ENCODE measurements around the gene ELL2. TPM values are rescaled to one million over a fixed set of nuclear protein-coding genes. Genes with fewer than 3 reads are reported as not detected.

ELL2 gene
- total and polyA plus RNA-seq, 2 donors from 2014 or later: 10.1 to 37.2 TPM

DNA sequence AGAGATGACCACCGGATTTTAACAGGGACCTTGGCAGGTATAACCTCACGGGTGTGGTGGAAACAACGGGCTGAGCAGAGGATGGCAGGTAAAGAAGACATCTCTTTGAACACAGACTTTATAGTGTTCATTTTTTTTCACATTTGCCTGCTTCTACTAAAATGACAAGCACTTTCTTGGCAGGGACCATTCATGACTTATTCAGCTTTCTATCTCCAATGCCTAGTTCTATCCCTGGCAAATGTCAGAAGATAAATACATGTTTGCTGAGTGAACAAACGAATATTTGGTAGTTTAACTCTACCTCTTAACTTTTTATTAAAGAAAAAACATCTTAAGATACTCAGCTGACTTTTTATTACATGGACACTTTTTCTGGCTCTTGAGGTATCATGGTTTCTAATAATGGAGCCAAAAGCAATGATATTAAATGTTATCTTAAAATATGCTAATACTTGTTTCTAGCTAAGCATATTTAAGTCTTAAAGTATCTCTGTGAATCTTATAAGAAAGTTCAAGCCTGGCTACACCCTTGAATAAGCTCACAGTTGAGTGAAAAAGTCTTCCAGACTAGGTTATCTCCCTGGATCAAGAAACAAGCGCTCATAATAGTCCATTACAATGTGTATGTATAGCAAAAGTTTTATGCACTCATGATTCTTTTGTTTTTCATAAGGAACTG, 8.5 kb downstream of the ELL2 start:
- Histone ChIP-seq H3K9ac (ENCODE audit: low read length in 3 of 3) (no peak overlapping the region), H3K27ac (ENCODE audit: low read depth in 2 of 2, low read length in 2 of 2) (no peak overlapping the region), H3K9me3 (ENCODE audit: control insufficient read depth in 2 of 3, insufficient read depth in 1 of 3, low read length in 3 of 3) (no peaks in the 10 kb centered on the region), H3K27me3 (ENCODE audit: control insufficient read depth, insufficient read depth, low read length) (no peaks in the 10 kb centered on the region), H3K36me3 (ENCODE audit: control insufficient read depth in 2 of 3, insufficient read depth in 3 of 3, low read length in 3 of 3) (no peaks in the 10 kb centered on the region), H3K4me1 (ENCODE audit: control insufficient read depth in 2 of 3, insufficient read depth in 2 of 3, low read depth in 1 of 3, low read length in 3 of 3) (peaks cover 0 to 10% (median 0%) of the 10 kb centered on the region in 3 donors), H3K4me3 (ENCODE audit: low read length in 3 of 3) (no peak overlapping the region)
- DNase-seq (no peak), FAIRE-seq (no peak)
- no peak for TF ChIP-seq CTCF (IDR thresholded peaks at IDR 0.05; ENCODE audit: borderline replicate concordance, extremely low read depth, insufficient read depth)
- intact Hi-C loops (cut with DNase I): loop anchor here (10.0 kb wide), 1 partner anchor 382 kb away; no protein-coding TSS in a partner anchor

- Histone ChIP-seq H3K36me3 (ENCODE audit: control insufficient read depth in 2 of 3, insufficient read depth in 3 of 3, low read length in 3 of 3) (no peaks in the 10 kb centered on the region), H3K4me3 (ENCODE audit: low read length in 3 of 3) (no peak overlapping the region), H3K27ac (ENCODE audit: low read depth in 2 of 2, low read length in 2 of 2) (no peak overlapping the region), H3K9me3 (ENCODE audit: control insufficient read depth in 2 of 3, insufficient read depth in 1 of 3, low read length in 3 of 3) (no peaks in the 10 kb centered on the region), H3K27me3 (ENCODE audit: control insufficient read depth, insufficient read depth, low read length) (no peaks in the 10 kb centered on the region), H3K9ac (ENCODE audit: low read length in 3 of 3) (no peak overlapping the region), H3K4me1 (ENCODE audit: control insufficient read depth in 2 of 3, insufficient read depth in 2 of 3, low read depth in 1 of 3, low read length in 3 of 3) (peaks cover 0 to 10% (median 0%) of the 10 kb centered on the region in 3 donors)
- no peak for TF ChIP-seq CTCF (IDR thresholded peaks at IDR 0.05; ENCODE audit: borderline replicate concordance, extremely low read depth, insufficient read depth)
- FAIRE-seq (no peak), DNase-seq (no peak)
- intact Hi-C loops (cut with DNase I): loop anchor here (10.0 kb wide), 1 partner anchor 383 kb away; no protein-coding TSS in a partner anchor
Observed at GRCh38 chr5:95951916-95952315, 9.7 kb downstream of the ELL2 start.

GRCh38 chr5:95949810-95950209, 11.8 kb downstream of the ELL2 start:
- TF ChIP-seq CTCF (IDR thresholded peaks at IDR 0.05; ENCODE audit: borderline replicate concordance, extremely low read depth, insufficient read depth): no peak
- intact Hi-C loops (cut with DNase I): loop anchor here (10.0 kb wide), 1 partner anchor 385 kb away; no protein-coding TSS in a partner anchor
- Histone ChIP-seq H3K9me3 (ENCODE audit: control insufficient read depth in 2 of 3, insufficient read depth in 1 of 3, low read length in 3 of 3) (no peaks in the 10 kb centered on the region), H3K4me3 (ENCODE audit: low read length in 3 of 3) (no peak overlapping the region), H3K4me1 (ENCODE audit: control insufficient read depth in 2 of 3, insufficient read depth in 2 of 3, low read depth in 1 of 3, low read length in 3 of 3) (peaks cover 0 to 3% (median 0%) of the 10 kb centered on the region in 3 donors), H3K27ac (ENCODE audit: low read depth in 2 of 2, low read length in 2 of 2) (no peak overlapping the region), H3K27me3 (ENCODE audit: control insufficient read depth, insufficient read depth, low read length) (no peaks in the 10 kb centered on the region), H3K9ac (ENCODE audit: low read length in 3 of 3) (no peak overlapping the region), H3K36me3 (ENCODE audit: control insufficient read depth in 2 of 3, insufficient read depth in 3 of 3, low read length in 3 of 3) (no peaks in the 10 kb centered on the region)
- FAIRE-seq (no peak), DNase-seq (no peak)
